ENCODE results near the gene PSMD1.
A peak's percentile ranks its signal among the peaks of the same experiment; 100 is the strongest.

Gene PSMD1

DNA sequence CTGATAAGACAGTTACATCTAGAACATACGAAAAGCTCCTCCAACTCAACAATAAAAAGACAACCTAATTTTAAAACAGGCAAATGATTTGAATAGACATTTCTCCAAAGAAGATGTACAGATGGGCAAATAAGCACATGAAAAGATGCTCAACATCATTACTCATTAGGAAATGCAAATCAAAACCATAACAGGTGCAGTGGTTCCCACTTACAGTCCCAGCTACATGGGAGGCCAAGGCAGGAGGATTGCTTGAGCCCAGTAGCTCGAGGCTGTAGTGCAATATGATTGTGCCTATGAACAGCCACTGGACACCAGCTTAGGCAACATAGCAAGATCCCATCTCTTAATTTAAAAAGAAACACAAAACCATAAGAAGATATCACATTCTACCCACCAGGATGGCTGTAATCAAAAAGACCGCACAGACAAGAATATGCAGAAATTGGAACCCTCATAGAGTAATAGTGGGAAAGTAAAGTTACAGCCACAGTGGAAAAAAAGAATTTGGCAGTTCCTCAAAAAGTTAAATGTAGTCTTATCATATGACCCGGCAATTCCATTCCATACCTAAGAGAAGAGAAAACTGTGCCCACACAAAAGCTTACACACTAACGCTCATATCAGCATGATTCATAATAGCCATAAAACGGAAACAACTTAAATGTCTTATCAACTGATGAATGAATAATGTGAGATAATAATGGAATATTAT is 111.2 kb downstream of the PSMD1 start:
- H3K4me3 ChIP-seq (ENCODE audit: low read length): no peak overlapping the region
- DNase-seq (ENCODE audit: low read depth): no peak
- TF ChIP-seq, protein P1, sequence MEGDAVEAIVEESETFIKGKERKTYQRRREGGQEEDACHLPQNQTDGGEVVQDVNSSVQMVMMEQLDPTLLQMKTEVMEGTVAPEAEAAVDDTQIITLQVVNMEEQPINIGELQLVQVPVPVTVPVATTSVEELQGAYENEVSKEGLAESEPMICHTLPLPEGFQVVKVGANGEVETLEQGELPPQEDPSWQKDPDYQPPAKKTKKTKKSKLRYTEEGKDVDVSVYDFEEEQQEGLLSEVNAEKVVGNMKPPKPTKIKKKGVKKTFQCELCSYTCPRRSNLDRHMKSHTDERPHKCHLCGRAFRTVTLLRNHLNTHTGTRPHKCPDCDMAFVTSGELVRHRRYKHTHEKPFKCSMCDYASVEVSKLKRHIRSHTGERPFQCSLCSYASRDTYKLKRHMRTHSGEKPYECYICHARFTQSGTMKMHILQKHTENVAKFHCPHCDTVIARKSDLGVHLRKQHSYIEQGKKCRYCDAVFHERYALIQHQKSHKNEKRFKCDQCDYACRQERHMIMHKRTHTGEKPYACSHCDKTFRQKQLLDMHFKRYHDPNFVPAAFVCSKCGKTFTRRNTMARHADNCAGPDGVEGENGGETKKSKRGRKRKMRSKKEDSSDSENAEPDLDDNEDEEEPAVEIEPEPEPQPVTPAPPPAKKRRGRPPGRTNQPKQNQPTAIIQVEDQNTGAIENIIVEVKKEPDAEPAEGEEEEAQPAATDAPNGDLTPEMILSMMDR (conservative IDR thresholded peaks at IDR 0.05; ENCODE audit: low read length): no peak

DNA sequence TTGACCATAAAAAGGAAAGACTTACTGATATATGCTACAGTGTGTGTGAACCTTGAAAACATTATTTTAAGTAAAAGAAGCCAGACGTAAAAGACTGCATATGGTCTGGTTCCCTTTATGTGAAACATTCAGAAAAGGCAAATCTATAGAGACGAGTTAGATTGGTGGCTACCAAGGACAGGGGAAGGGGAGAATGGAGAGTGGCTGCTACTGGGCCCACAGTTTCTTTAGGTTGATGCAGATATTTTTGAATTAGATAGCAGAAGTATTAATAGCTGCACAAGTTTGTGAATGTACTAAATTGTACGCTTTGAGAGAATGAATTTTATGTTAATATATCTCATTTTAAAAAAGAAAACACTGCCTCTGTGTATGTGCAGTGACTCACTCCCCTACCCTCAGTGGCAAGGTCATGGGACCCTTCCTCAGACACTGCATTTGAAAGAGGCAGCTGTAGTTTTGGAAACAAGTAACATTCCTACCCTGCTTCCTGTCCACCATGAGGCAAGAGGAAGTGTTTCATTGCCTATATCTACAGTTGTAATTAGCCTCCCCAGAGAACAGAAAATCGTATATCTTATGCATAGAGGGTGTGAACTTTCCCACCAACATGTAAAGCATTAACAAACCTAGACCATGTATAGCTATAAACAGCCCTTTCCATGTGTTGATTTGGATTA is 111.9 kb downstream of the PSMD1 start:
- DNase-seq (ENCODE audit: low read depth): no peak
- TF ChIP-seq, protein P1 (conservative IDR thresholded peaks at IDR 0.05; ENCODE audit: low read length): no peak
- H3K4me3 ChIP-seq (ENCODE audit: low read length): no peak overlapping the region

DNA sequence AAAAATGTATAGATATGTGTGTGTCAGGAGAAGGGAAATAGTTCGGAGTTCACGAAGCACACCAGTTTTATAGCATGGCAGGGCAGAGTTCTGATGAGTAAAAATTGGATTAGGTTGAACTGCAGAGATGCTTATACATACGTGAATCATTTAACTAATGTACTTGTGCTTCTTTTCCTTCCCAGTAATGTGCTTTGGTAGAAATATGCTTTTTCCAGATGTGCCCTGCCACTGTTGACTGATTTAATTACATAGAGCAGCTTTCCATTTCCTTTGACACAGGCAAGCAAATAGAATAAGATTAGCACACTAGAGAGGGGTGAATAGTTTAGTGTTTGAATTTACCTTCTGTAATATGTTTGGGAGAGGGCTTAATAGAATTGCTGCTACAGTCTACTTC is 112.8 kb downstream of the PSMD1 start:
- TF ChIP-seq, protein P1 (conservative IDR thresholded peaks at IDR 0.05; ENCODE audit: low read length): no peak
- DNase-seq (ENCODE audit: low read depth): peak; percentile 69
- H3K4me3 ChIP-seq (ENCODE audit: low read length): no peak overlapping the region

- peak; percentile 89 for DNase-seq (ENCODE audit: low read depth)
- TF ChIP-seq, protein P1 (conservative IDR thresholded peaks at IDR 0.05; ENCODE audit: low read length): no peak
Measured at GRCh38 chr2:231170055-231170454, 113.4 kb downstream of the PSMD1 start.

GRCh38 chr2:231172025-231172424 is 115.4 kb downstream of the PSMD1 start:
- no peak overlapping the region for H3K4me3 ChIP-seq (ENCODE audit: low read length)
- DNase-seq (ENCODE audit: low read depth): peak; percentile 73
- TF ChIP-seq, protein P1 (conservative IDR thresholded peaks at IDR 0.05; ENCODE audit: low read length): no peak

More at GRCh38 chr2:231170055-231170454, 113.4 kb downstream of the PSMD1 start:
- H3K4me3 ChIP-seq (ENCODE audit: low read length): no peak overlapping the region

DNA sequence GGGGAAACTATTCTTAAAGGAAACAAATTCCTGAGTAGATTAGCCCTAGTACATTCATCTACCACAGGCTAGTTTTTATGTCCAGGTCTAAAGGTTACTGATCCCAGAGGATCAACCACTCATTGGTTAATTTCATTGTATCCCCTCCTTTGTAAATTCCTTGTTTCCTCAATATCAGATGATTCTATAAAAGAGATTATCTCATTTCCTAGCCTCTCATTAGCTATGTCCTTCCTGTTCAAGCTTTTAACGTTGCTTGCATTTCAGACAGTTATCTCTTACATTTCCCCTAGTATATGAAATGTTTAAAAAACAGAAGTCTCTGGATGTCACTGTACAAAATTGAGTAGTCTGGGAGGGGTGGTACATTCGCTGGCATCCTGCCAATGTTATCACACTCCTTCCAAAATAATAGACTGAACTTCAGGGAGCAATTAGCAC is 117.6 kb downstream of the PSMD1 start:
- TF ChIP-seq, protein P1 (conservative IDR thresholded peaks at IDR 0.05; ENCODE audit: low read length): no peak
- no peak for DNase-seq (ENCODE audit: low read depth)
- H3K4me3 ChIP-seq (ENCODE audit: low read length): no peak overlapping the region

GRCh38 chr2:231176066-231176465 is 119.4 kb downstream of the PSMD1 start:
- TF ChIP-seq, protein P1 (conservative IDR thresholded peaks at IDR 0.05; ENCODE audit: low read length): no peak
- no peak overlapping the region for H3K4me3 ChIP-seq (ENCODE audit: low read length)
- peak; percentile 37 for DNase-seq (ENCODE audit: low read depth)

Data from AG10803 (cell line).